T-helper 2 cell treated with Interferon-gamma antibody and Interleukin-4, amounts not matched to agents 5 μg/mL and 100 μg/mL, for 36 hours (primary cell): ENCODE results near the gene MAP3K5.
A peak's percentile ranks its signal among the peaks of the same experiment; 100 is the strongest.

Experiments used
- DNase-seq: peaks from one replicate; pipeline ENCODE4 v3.0.0; 2021; ENCODE audit warnings: low spot score
- H3K27ac Mint-ChIP-seq: one replicate; pipeline ENCODE4 v1.8.0; 2021; ENCODE audit warnings: mild to moderate bottlenecking, mixed read lengths
- H3K27me3 Mint-ChIP-seq: one replicate; pipeline ENCODE4 v1.8.0; 2021; ENCODE audit warnings: low read depth, mixed read lengths
- H3K36me3 Mint-ChIP-seq: one replicate; pipeline ENCODE4 v1.8.0; 2021; ENCODE audit warnings: low read depth, mixed read lengths
- H3K4me1 Mint-ChIP-seq: one replicate; pipeline ENCODE4 v1.8.0; 2021; ENCODE audit warnings: low read depth, mixed read lengths
- H3K4me3 Mint-ChIP-seq: one replicate; pipeline ENCODE4 v1.8.0; 2022; ENCODE audit warnings: mild to moderate bottlenecking, moderate library complexity, mixed read lengths
- H3K9me3 Mint-ChIP-seq: one replicate; pipeline ENCODE4 v1.8.0; 2021; ENCODE audit warnings: mixed read lengths

Gene MAP3K5

DNA sequence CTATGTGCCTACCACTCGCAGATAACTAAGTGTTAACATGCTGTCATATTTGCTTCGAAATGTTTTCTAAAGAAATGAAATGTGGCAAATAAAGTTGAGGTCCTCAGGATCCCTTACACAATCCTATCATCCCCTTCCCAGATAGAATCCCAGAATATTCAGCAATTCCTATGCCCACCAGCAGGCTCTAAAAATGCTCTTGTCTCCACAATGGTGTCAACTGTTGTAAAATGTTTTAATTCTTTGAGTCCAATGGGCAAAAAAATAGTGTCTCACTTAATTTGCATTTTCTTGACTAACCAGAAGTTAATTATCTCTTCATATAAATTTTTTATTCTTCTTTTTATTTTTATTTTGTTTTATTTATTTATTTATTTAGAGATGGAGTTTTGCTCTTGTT lies 138.2 kb downstream of the MAP3K5 start:
- Mint-ChIP-seq H3K4me1 (peaks cover 2% of the 10 kb centered on the region), H3K27ac (no peak overlapping the region), H3K9me3 (no peaks in the 10 kb centered on the region), H3K27me3 (no peaks in the 10 kb centered on the region), H3K4me3 (no peak overlapping the region), H3K36me3 (peaks cover 12% of the 10 kb centered on the region)
- DNase-seq, result no peak

GRCh38 chr6:136652656-136653055 lies 139.6 kb downstream of the MAP3K5 start:
- peaks cover 2% of the 10 kb centered on the region for H3K4me1 Mint-ChIP-seq

DNA sequence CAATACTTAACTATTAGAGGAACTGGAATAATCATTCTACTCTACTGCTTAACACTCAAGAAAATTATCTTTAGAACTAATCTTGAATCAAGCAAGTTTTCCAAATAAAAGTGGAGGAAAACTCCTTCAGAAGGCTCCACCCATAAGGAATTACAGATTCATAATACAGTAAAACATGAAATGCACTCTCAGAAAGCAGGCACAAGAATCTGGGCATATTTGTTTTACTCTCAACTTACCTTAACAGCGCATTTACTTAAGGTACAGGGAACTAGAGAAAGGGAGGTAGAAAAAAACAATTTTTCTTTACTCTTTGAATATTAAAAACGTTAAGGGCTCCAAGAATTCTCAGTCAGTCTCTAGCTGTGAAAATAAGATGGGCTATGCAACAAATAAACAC lies 140.3 kb downstream of the MAP3K5 start:
- Mint-ChIP-seq H3K4me3 (no peak overlapping the region), H3K4me1 (peaks cover 2% of the 10 kb centered on the region), H3K27ac (no peak overlapping the region), H3K9me3 (no peaks in the 10 kb centered on the region), H3K27me3 (no peaks in the 10 kb centered on the region), H3K36me3 (peaks cover 7% of the 10 kb centered on the region)
- DNase-seq, result no peak

More at GRCh38 chr6:136652656-136653055, 139.6 kb downstream of the MAP3K5 start:
- H3K36me3 Mint-ChIP-seq, result peaks cover 10% of the 10 kb centered on the region
- no peak overlapping the region for H3K27ac Mint-ChIP-seq
- no peaks in the 10 kb centered on the region for H3K9me3 Mint-ChIP-seq
- no peaks in the 10 kb centered on the region for H3K27me3 Mint-ChIP-seq
- H3K4me3 Mint-ChIP-seq, result no peak overlapping the region
- DNase-seq, result no peak

DNA sequence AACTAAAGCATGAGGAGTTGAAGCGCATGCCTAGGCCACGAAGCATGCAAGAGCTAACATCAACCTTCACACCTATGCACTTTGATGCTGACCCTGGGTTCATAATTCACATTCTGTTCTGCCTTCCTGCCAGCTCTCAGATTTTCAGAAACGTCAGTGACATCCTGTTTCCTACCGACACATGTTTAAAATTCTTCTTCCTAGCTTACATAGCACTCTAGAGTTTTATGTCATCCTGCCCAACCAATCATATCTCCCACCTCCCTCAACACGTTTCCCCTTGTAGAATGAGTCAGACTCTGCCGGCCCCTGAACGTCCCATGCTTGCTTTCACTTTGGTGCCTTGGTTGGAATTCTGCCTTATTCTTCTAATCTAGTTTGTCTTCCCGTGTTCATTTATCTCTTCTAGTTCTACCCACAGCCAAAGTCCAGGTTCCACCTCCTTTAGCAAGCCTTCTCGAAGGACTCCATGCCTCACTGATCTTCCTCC lies 144.9 kb downstream of the MAP3K5 start:
- Mint-ChIP-seq H3K27me3 (no peaks in the 10 kb centered on the region), H3K27ac (no peak overlapping the region), H3K9me3 (no peaks in the 10 kb centered on the region), H3K4me3 (no peak overlapping the region), H3K4me1 (peaks cover 3% of the 10 kb centered on the region), H3K36me3 (peaks cover 4% of the 10 kb centered on the region)
- DNase-seq, result peak; percentile 48

GRCh38 chr6:136646377-136646776 lies 145.9 kb downstream of the MAP3K5 start:
- H3K36me3 Mint-ChIP-seq, result peaks cover 4% of the 10 kb centered on the region
- H3K4me3 Mint-ChIP-seq, result no peak overlapping the region
- H3K9me3 Mint-ChIP-seq, result no peaks in the 10 kb centered on the region
- H3K4me1 Mint-ChIP-seq, result peaks cover 3% of the 10 kb centered on the region
- H3K27ac Mint-ChIP-seq, result no peak overlapping the region
- H3K27me3 Mint-ChIP-seq, result no peaks in the 10 kb centered on the region
- no peak for DNase-seq

- H3K4me3 Mint-ChIP-seq, result no peak overlapping the region
- H3K27me3 Mint-ChIP-seq, result no peaks in the 10 kb centered on the region
- H3K36me3 Mint-ChIP-seq, result peaks cover 1% of the 10 kb centered on the region
- H3K4me1 Mint-ChIP-seq, result peaks cover 3% of the 10 kb centered on the region
- DNase-seq, result no peak
- H3K9me3 Mint-ChIP-seq, result no peaks in the 10 kb centered on the region
- no peak overlapping the region for H3K27ac Mint-ChIP-seq
Observed at GRCh38 chr6:136644597-136644952, 147.7 kb downstream of the MAP3K5 start.

DNA sequence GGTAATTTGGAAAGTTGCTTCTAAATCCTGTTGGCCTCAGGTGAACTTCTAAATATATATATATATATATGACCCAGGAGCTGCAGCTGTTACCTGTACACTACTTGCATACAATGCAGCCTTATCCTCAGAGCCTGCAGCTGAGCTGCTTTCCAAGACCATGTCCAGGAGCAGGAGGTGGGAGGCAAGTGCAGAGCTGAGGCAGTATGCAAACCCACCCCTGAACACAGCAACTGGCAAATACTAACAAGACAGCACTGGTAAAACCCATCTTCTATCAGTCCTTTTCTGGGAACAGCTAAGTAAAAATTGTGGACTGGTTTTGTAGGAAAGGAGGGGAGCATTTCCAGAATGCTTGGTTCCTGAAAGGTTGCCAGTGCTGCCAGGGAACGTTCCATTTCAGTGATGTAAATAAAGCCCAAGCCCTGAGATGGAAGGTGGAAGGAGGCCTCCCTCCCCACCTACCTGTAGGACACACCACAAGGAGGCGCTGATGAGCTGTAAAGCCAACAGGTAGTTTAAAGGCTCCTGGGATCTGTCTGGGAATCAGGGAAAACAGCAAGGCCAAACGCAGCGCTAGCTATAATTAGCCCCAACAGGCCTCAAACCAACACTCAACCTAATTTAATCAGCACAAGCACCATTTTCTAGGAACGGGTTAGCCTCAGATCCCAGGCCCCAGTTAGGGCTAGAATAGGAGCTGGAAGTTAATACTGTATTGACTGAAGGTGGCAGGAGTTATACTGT lies 148.3 kb downstream of the MAP3K5 start:
- Mint-ChIP-seq H3K27me3 (no peaks in the 10 kb centered on the region), H3K9me3 (no peaks in the 10 kb centered on the region), H3K36me3 (peaks cover 1% of the 10 kb centered on the region), H3K4me1 (peaks cover 3% of the 10 kb centered on the region), H3K4me3 (no peak overlapping the region), H3K27ac (no peak overlapping the region)
- peak; percentile 57 for DNase-seq

- Mint-ChIP-seq H3K4me1 (peaks cover 3% of the 10 kb centered on the region), H3K9me3 (no peaks in the 10 kb centered on the region), H3K27ac (no peak overlapping the region), H3K4me3 (no peak overlapping the region), H3K36me3 (peaks cover 5% of the 10 kb centered on the region), H3K27me3 (no peaks in the 10 kb centered on the region)
- no peak for DNase-seq
Observed at GRCh38 chr6:136641873-136642465, 150.3 kb downstream of the MAP3K5 start.

DNA sequence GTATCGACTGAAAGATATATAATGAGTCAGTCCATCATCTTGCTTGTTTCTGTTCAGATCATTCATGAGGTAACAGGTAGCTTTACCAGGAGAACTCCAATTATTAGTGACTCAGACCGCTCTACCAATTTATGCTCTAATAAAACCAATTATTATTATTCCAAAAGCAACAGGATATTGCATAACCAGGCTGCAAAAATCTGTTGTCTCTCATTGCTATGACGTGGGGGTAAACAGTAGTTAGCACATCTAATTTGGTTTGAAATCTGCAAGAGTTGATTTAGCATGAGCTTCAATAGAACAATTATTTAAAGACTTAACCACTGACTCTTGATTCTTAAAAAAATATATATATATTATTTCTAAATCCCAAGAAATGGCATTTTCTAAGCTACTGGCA lies 151.1 kb downstream of the MAP3K5 start:
- H3K27me3 Mint-ChIP-seq, result no peaks in the 10 kb centered on the region
- peaks cover 3% of the 10 kb centered on the region for H3K4me1 Mint-ChIP-seq
- peaks cover 9% of the 10 kb centered on the region for H3K36me3 Mint-ChIP-seq
- no peak overlapping the region for H3K27ac Mint-ChIP-seq
- H3K4me3 Mint-ChIP-seq, result no peak overlapping the region
- DNase-seq, result no peak
- H3K9me3 Mint-ChIP-seq, result no peaks in the 10 kb centered on the region

- DNase-seq, result no peak
- H3K36me3 Mint-ChIP-seq, result peaks cover 10% of the 10 kb centered on the region
Observed at GRCh38 chr6:136640132-136640915, 152.0 kb downstream of the MAP3K5 start.

GRCh38 chr6:136639702-136640101 lies 152.6 kb downstream of the MAP3K5 start:
- Mint-ChIP-seq H3K36me3 (peaks cover 13% of the 10 kb centered on the region), H3K27me3 (no peaks in the 10 kb centered on the region), H3K9me3 (no peaks in the 10 kb centered on the region), H3K4me3 (no peak overlapping the region), H3K27ac (no peak overlapping the region), H3K4me1 (peaks cover 3% of the 10 kb centered on the region)
- DNase-seq, result no peak

More at GRCh38 chr6:136640132-136640915, 152.0 kb downstream of the MAP3K5 start:
- no peaks in the 10 kb centered on the region for H3K9me3 Mint-ChIP-seq
- no peak overlapping the region for H3K4me3 Mint-ChIP-seq
- H3K27ac Mint-ChIP-seq, result no peak overlapping the region
- H3K27me3 Mint-ChIP-seq, result no peaks in the 10 kb centered on the region
- H3K4me1 Mint-ChIP-seq, result peaks cover 3% of the 10 kb centered on the region

- no peak for DNase-seq
- no peak overlapping the region for H3K27ac Mint-ChIP-seq
- no peak overlapping the region for H3K4me3 Mint-ChIP-seq
- no peaks in the 10 kb centered on the region for H3K9me3 Mint-ChIP-seq
- no peaks in the 10 kb centered on the region for H3K27me3 Mint-ChIP-seq
- peaks cover 28% of the 10 kb centered on the region for H3K36me3 Mint-ChIP-seq
- H3K4me1 Mint-ChIP-seq, result peaks cover 11% of the 10 kb centered on the region
Observed at GRCh38 chr6:136635615-136636014, 156.7 kb downstream of the MAP3K5 start.

- Mint-ChIP-seq H3K9me3 (no peaks in the 10 kb centered on the region), H3K4me1 (peaks cover 11% of the 10 kb centered on the region), H3K4me3 (no peak overlapping the region), H3K36me3 (peaks cover 34% of the 10 kb centered on the region), H3K27ac (no peak overlapping the region), H3K27me3 (no peaks in the 10 kb centered on the region)
- no peak for DNase-seq
Observed at GRCh38 chr6:136633355-136633754, 158.9 kb downstream of the MAP3K5 start.

- DNase-seq, result no peak
Observed at GRCh38 chr6:136628996-136629395, 163.3 kb downstream of the MAP3K5 start.

More at GRCh38 chr6:136628996-136629395, 163.3 kb downstream of the MAP3K5 start:
- Mint-ChIP-seq H3K27ac (no peak overlapping the region), H3K4me3 (no peak overlapping the region), H3K27me3 (no peaks in the 10 kb centered on the region), H3K36me3 (peaks cover 25% of the 10 kb centered on the region), H3K9me3 (no peaks in the 10 kb centered on the region), H3K4me1 (peaks cover 11% of the 10 kb centered on the region)
